Immature natural killer cell (primary cell): ENCODE data around the gene HFE. TPM values are rescaled to one million over a fixed set of nuclear protein-coding genes. Genes with fewer than 3 reads are reported as not detected.

Experiments used
- DNase-seq, 3 donors: peaks; one replicate each; pipeline ENCODE4 v3.0.0; 2022; ENCODE audit warnings: mixed read lengths in 1 of 3
- H3K27ac Mint-ChIP-seq, 6 donors: one replicate each; pipeline ENCODE4 v1.8.0; 2020; ENCODE audit warnings: mixed read lengths in 6 of 6, mild to moderate bottlenecking in 5 of 6, inconsistent platforms in 4 of 6, moderate library complexity in 3 of 6
- H3K27me3 Mint-ChIP-seq, 3 donors: one replicate each; pipeline ENCODE4 v1.8.0; 2020 to 2021; ENCODE audit warnings: low read depth in 3 of 3, mild to moderate bottlenecking in 3 of 3, mixed read lengths in 3 of 3, moderate library complexity in 3 of 3, inconsistent platforms in 1 of 3
- H3K36me3 Mint-ChIP-seq, 3 donors: one replicate each; pipeline ENCODE4 v1.8.0; 2020; ENCODE audit warnings: mixed read lengths in 3 of 3, inconsistent platforms in 2 of 3, mild to moderate bottlenecking in 2 of 3
- H3K4me1 Mint-ChIP-seq, 2 donors: one replicate each; pipeline ENCODE4 v1.8.0; 2020; ENCODE audit warnings: inconsistent platforms in 2 of 2, mild to moderate bottlenecking in 2 of 2, mixed read lengths in 2 of 2, moderate library complexity in 1 of 2
- H3K4me3 Mint-ChIP-seq, 5 donors: one replicate each; pipeline ENCODE4 v1.8.0; 2020; ENCODE audit warnings: mild to moderate bottlenecking in 5 of 5, mixed read lengths in 5 of 5, inconsistent platforms in 3 of 5, moderate library complexity in 3 of 5
- H3K9me3 Mint-ChIP-seq, 6 donors: one replicate each; pipeline ENCODE4 v1.8.0; 2020; ENCODE audit warnings: mild to moderate bottlenecking in 6 of 6, mixed read lengths in 6 of 6, inconsistent platforms in 4 of 6, moderate library complexity in 3 of 6
- polyA plus RNA-seq, 3 donors: library from polyadenylated mRNA; unstranded; fragments of 300-500 nt; fragmentation: Illumina TruSeq; gene quantifications; one replicate each; pipeline ENCODE4 v1.2.3, GENCODE V29; 2021

Gene HFE
- polyA plus RNA-seq, 3 donors from 2014 or later, result 0.90 to 5.1 (median 1.8) TPM

DNA sequence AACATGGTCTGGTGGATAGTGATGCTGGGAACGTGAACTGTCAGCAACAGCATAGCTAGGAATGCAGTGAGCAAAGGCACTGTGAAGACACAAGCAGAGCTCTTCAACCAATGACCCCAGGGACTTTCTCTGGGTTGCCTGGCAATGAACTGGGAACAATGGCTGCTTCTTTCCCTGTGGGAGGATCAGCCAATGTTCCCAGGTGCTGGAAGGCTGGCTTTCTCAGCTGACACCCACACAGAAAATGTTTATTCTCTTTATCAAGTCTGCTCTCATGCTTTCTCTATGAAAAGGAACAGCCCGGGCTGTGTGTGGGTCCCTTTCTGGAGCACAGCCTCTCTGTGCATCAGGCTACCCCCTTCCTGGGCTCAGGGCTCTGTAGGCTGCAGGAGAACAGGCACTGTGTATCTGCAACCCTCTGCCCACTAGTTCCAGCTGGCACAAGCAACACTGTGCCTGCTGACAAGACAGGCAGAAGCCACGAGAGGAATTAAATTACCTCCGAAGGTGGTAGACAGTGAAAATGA lies 54.2 kb downstream of the HFE start:
- Mint-ChIP-seq H3K27me3 (peaks cover 0 to 2% (median 0%) of the 10 kb centered on the region in 3 donors), H3K4me1 (peaks cover 0 to under 1% of the 10 kb centered on the region in 2 donors), H3K36me3 (peaks cover 0 to 25% (median 17%) of the 10 kb centered on the region in 3 donors), H3K4me3 (no peak overlapping the region), H3K9me3 (no peaks in the 10 kb centered on the region), H3K27ac (no peak overlapping the region)
- no peak for DNase-seq

DNA sequence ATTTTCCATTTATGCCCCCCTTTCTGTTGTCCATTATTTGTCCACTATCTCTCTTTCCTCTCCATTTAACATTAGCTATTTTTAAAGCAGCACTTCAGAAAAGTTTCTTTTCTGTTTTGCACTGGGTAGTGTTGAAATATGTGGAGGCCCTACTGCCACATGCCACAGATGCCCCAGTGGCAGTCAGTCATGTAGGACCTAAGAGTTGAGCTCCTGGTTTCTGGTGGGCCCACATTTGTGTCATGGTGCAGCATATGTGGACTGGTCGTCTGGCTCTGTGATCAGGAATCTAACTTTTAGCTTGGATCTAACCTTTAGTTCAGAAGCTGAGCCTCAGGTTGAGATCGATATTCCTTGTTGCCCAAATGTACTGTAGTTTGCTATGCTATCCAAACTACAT lies 54.8 kb downstream of the HFE start:
- no peak for DNase-seq
- Mint-ChIP-seq H3K9me3 (no peaks in the 10 kb centered on the region), H3K4me3 (no peak overlapping the region), H3K27me3 (peaks cover 0 to 2% (median 0%) of the 10 kb centered on the region in 3 donors), H3K36me3 (peaks cover 0 to 25% (median 17%) of the 10 kb centered on the region in 3 donors), H3K27ac (no peak overlapping the region), H3K4me1 (no peaks in the 10 kb centered on the region)

Other genes starting within 250 kb of the HFE start
- not detected for gene SLC17A3, start 213.2 kb upstream of the HFE start, polyA plus RNA-seq
- not detected for gene SLC17A2, start 156.7 kb upstream of the HFE start, polyA plus RNA-seq
- gene TRIM38, start 124.6 kb upstream of the HFE start, polyA plus RNA-seq, result 10 to 100 TPM in 1 of 3 donors, 1 to 10 TPM in 2; 3.6 to 11.4 (median 5.0) TPM